ENCODE measurements around the gene TRAFD1. TPM values are rescaled to one million over a fixed set of nuclear protein-coding genes. Genes with fewer than 3 reads are reported as not detected.

The TRAFD1 gene
- total RNA-seq, 1 experiment from 2014 or later = 37.8 TPM

GRCh38 chr12:112134731-112135130, 9.4 kb downstream of the TRAFD1 start:
- POLR2A ChIA-PET (ENCODE audit: low non-redundant PET) = no interaction called here
- H3K27ac ChIP-seq (ENCODE audit: low read depth, low read length, poor library complexity, severe bottlenecking) = no peak overlapping the region
- no peaks in the 10 kb centered on the region for H3K9me3 ChIP-seq (ENCODE audit: low read depth, low read length, poor library complexity, severe bottlenecking)
- CTCF ChIA-PET = no interaction called here
- peaks cover 23% of the 10 kb centered on the region for H3K4me1 ChIP-seq (ENCODE audit: insufficient read depth, low read length, poor library complexity, severe bottlenecking)
- H3K27me3 ChIP-seq (replicated peaks; ENCODE audit: insufficient read depth, low read depth, low read length, poor library complexity) = no peaks in the 10 kb centered on the region
- no peak for DNase-seq (ENCODE audit: low spot score)
- no TSS peak for BruUV-seq (replicated peaks)
- TF ChIP-seq EZH2 (IDR thresholded peaks at IDR 0.05; ENCODE audit: borderline replicate concordance, low read depth, low read length, poor library complexity, severe bottlenecking) (no peak), CTCF (conservative IDR thresholded peaks at IDR 0.05; ENCODE audit: low read depth, low read length) (no peak)
- H3K36me3 ChIP-seq (ENCODE audit: insufficient read depth, low read length, poor library complexity, severe bottlenecking) = peaks cover 25% of the 10 kb centered on the region
- intact Hi-C loops (cut with micrococcal nuclease; ENCODE audit: unreplicated experiment) = no loop called here
- no peak overlapping the region for H3K4me3 ChIP-seq (ENCODE audit: low read depth, low read length, poor library complexity, severe bottlenecking)

- Histone ChIP-seq H3K4me3 (ENCODE audit: low read depth, low read length, poor library complexity, severe bottlenecking) (no peak overlapping the region), H3K27me3 (replicated peaks; ENCODE audit: insufficient read depth, low read depth, low read length, poor library complexity) (no peaks in the 10 kb centered on the region), H3K9me3 (ENCODE audit: low read depth, low read length, poor library complexity, severe bottlenecking) (no peaks in the 10 kb centered on the region), H3K36me3 (ENCODE audit: insufficient read depth, low read length, poor library complexity, severe bottlenecking) (peaks cover 46% of the 10 kb centered on the region), H3K27ac (ENCODE audit: low read depth, low read length, poor library complexity, severe bottlenecking) (no peak overlapping the region), H3K4me1 (ENCODE audit: insufficient read depth, low read length, poor library complexity, severe bottlenecking) (no peaks in the 10 kb centered on the region)
- intact Hi-C loops (cut with micrococcal nuclease; ENCODE audit: unreplicated experiment) = no loop called here
- CTCF ChIA-PET = no interaction called here
- POLR2A ChIA-PET (ENCODE audit: low non-redundant PET) = no interaction called here
- no peak for TF ChIP-seq CTCF (conservative IDR thresholded peaks at IDR 0.05; ENCODE audit: low read depth, low read length)
- no peak for TF ChIP-seq EZH2 (IDR thresholded peaks at IDR 0.05; ENCODE audit: borderline replicate concordance, low read depth, low read length, poor library complexity, severe bottlenecking)
- BruUV-seq (replicated peaks) = no TSS peak
- no peak for DNase-seq (ENCODE audit: low spot score)
Measured at GRCh38 chr12:112140728-112141127, 15.4 kb downstream of the TRAFD1 start.

- intact Hi-C loops (cut with micrococcal nuclease; ENCODE audit: unreplicated experiment) = no loop called here
- CTCF ChIA-PET = interaction anchor here (0.6 kb wide), 1 partner anchor 99 kb away, joined by 3 read pairs; no protein-coding TSS in a partner anchor
- TF ChIP-seq EZH2 (IDR thresholded peaks at IDR 0.05; ENCODE audit: borderline replicate concordance, low read depth, low read length, poor library complexity, severe bottlenecking) = no peak
- H3K9me3 ChIP-seq (ENCODE audit: low read depth, low read length, poor library complexity, severe bottlenecking) = no peaks in the 10 kb centered on the region
- no peak for DNase-seq (ENCODE audit: low spot score)
- H3K27ac ChIP-seq (ENCODE audit: low read depth, low read length, poor library complexity, severe bottlenecking) = no peak overlapping the region
- no TSS peak for BruUV-seq (replicated peaks)
- H3K27me3 ChIP-seq (replicated peaks; ENCODE audit: insufficient read depth, low read depth, low read length, poor library complexity) = no peaks in the 10 kb centered on the region
- no peaks in the 10 kb centered on the region for H3K4me1 ChIP-seq (ENCODE audit: insufficient read depth, low read length, poor library complexity, severe bottlenecking)
- H3K4me3 ChIP-seq (ENCODE audit: low read depth, low read length, poor library complexity, severe bottlenecking) = no peak overlapping the region
- POLR2A ChIA-PET (ENCODE audit: low non-redundant PET) = no interaction called here
- H3K36me3 ChIP-seq (ENCODE audit: insufficient read depth, low read length, poor library complexity, severe bottlenecking) = peaks cover 58% of the 10 kb centered on the region
Measured at GRCh38 chr12:112146123-112146522, 20.8 kb downstream of the TRAFD1 start.

- ChIA-PET POLR2A (ENCODE audit: low non-redundant PET) (no interaction called here), CTCF (no interaction called here)
- H3K36me3 ChIP-seq (ENCODE audit: insufficient read depth, low read length, poor library complexity, severe bottlenecking) = peaks cover 65% of the 10 kb centered on the region
Measured at GRCh38 chr12:112148031-112148513, 22.7 kb downstream of the TRAFD1 start.

More at GRCh38 chr12:112148031-112148513, 22.7 kb downstream of the TRAFD1 start:
- TF ChIP-seq CTCF (conservative IDR thresholded peaks at IDR 0.05; ENCODE audit: low read depth, low read length) (no peak), EZH2 (IDR thresholded peaks at IDR 0.05; ENCODE audit: borderline replicate concordance, low read depth, low read length, poor library complexity, severe bottlenecking) (no peak)
- no peaks in the 10 kb centered on the region for H3K27me3 ChIP-seq (replicated peaks; ENCODE audit: insufficient read depth, low read depth, low read length, poor library complexity)
- intact Hi-C loops (cut with micrococcal nuclease; ENCODE audit: unreplicated experiment) = no loop called here
- no peak overlapping the region for H3K4me3 ChIP-seq (ENCODE audit: low read depth, low read length, poor library complexity, severe bottlenecking)
- BruUV-seq (replicated peaks) = no TSS peak
- no peak overlapping the region for H3K27ac ChIP-seq (ENCODE audit: low read depth, low read length, poor library complexity, severe bottlenecking)
- no peaks in the 10 kb centered on the region for H3K9me3 ChIP-seq (ENCODE audit: low read depth, low read length, poor library complexity, severe bottlenecking)
- no peaks in the 10 kb centered on the region for H3K4me1 ChIP-seq (ENCODE audit: insufficient read depth, low read length, poor library complexity, severe bottlenecking)
- peak; percentile 61 for DNase-seq (ENCODE audit: low spot score)

All from A673 (cell line).